Calu3 (cell line): ENCODE results near the gene SLC35G4. TPM values are rescaled to one million over a fixed set of nuclear protein-coding genes. Genes with fewer than 3 reads are reported as not detected.

Experiments used
- BruUV-seq: library from RNA; stranded (reverse); fragments of 400-500 nt; replicated peaks from 2 replicates; lab custom pipeline; 2021; lab: Mats Ljungman, UMichigan
- CTCF ChIA-PET: fragments of 300-600 bp; sonication (Branson Sonifier 250); formaldehyde crosslinking; loops from one replicate; lab custom pipeline; 2022; ENCODE audit warnings: antibody characterized with exemption; lab: Charles Lee
- DNase-seq: peaks from one replicate; pipeline ENCODE4 v3.0.0; 2022
- H3K27ac Mint-ChIP-seq: one replicate; pipeline ENCODE4 v1.8.0; 2022; ENCODE audit warnings: mixed read lengths; ENCODE audit not compliant: unreplicated experiment
- H3K27me3 Mint-ChIP-seq: one replicate; pipeline ENCODE4 v1.8.0; 2022; ENCODE audit warnings: mixed read lengths; ENCODE audit not compliant: unreplicated experiment
- H3K36me3 Mint-ChIP-seq: one replicate; pipeline ENCODE4 v1.8.0; 2022; ENCODE audit warnings: mild to moderate bottlenecking, moderate library complexity, mixed read lengths; ENCODE audit not compliant: insufficient read depth, unreplicated experiment
- H3K4me1 Mint-ChIP-seq: one replicate; pipeline ENCODE4 v1.8.0; 2022; ENCODE audit warnings: mild to moderate bottlenecking, low read depth, mixed read lengths; ENCODE audit not compliant: unreplicated experiment
- H3K4me3 Mint-ChIP-seq: one replicate; pipeline ENCODE4 v1.8.0; 2022; ENCODE audit warnings: mild to moderate bottlenecking, low read depth, moderate library complexity, mixed read lengths; ENCODE audit not compliant: unreplicated experiment
- H3K9me3 Mint-ChIP-seq: one replicate; pipeline ENCODE4 v1.8.0; 2022; ENCODE audit warnings: low read depth, mixed read lengths; ENCODE audit not compliant: unreplicated experiment
- CTCF ChIP-seq: fragments of 200-600 bp; IDR thresholded peaks from one replicate; pipeline ENCODE4 v1.8.0; 2022; ENCODE audit warnings: antibody characterized with exemption; ENCODE audit not compliant: unreplicated experiment
- intact Hi-C: fragments of 100-400 bp; cut with micrococcal nuclease; formaldehyde crosslinking; loops from one replicate; pipeline ENCODE4 v1.10.0; 2022; ENCODE audit not compliant: unreplicated experiment
- total RNA-seq: library from RNA; stranded (reverse); gene quantifications from 2 replicates; pipeline ENCODE4 v1.2.3, GENCODE V29; 2022

SLC35G4 gene
- total RNA-seq, 1 experiment from 2014 or later: not detected

- no TSS peak for BruUV-seq
- Mint-ChIP-seq H3K4me1 (no peaks in the 10 kb centered on the region), H3K27me3 (peaks cover 93% of the 10 kb centered on the region), H3K27ac (no peak overlapping the region), H3K4me3 (no peak overlapping the region), H3K36me3 (no peaks in the 10 kb centered on the region), H3K9me3 (no peaks in the 10 kb centered on the region)
- intact Hi-C loops: loop anchor here (1.0 to 5.0 kb wide), 3 partner anchors 73 to 382 kb away; no protein-coding TSS in a partner anchor
- CTCF ChIA-PET: interaction anchor here (0.7 to 1.7 kb wide), 4 partner anchors 11 to 87 kb away, joined by 3 to 17 read pairs (median 4); no protein-coding TSS in a partner anchor
- DNase-seq: peak; percentile 75
- TF ChIP-seq CTCF: peak; percentile 76
Observed at GRCh38 chr18:11654736-11655605, 45.6 kb downstream of the SLC35G4 start.

GRCh38 chr18:11655606-11655932, 46.2 kb downstream of the SLC35G4 start:
- CTCF ChIA-PET: interaction anchor here (0.7 to 1.7 kb wide), 4 partner anchors 10 to 86 kb away, joined by 3 to 17 read pairs (median 4); no protein-coding TSS in a partner anchor

GRCh38 chr18:11657152-11657551, 47.8 kb downstream of the SLC35G4 start:
- TF ChIP-seq CTCF: no peak
- H3K36me3 Mint-ChIP-seq: no peaks in the 10 kb centered on the region
- intact Hi-C loops: loop anchor here (5.0 kb wide), 2 partner anchors 215 to 380 kb away; no protein-coding TSS in a partner anchor
- BruUV-seq: no TSS peak
- H3K27ac Mint-ChIP-seq: no peak overlapping the region
- H3K4me3 Mint-ChIP-seq: no peak overlapping the region
- DNase-seq: no peak
- no peaks in the 10 kb centered on the region for H3K4me1 Mint-ChIP-seq
- H3K9me3 Mint-ChIP-seq: no peaks in the 10 kb centered on the region
- CTCF ChIA-PET: no interaction called here
- H3K27me3 Mint-ChIP-seq: peaks cover 74% of the 10 kb centered on the region

More at GRCh38 chr18:11655606-11655932, 46.2 kb downstream of the SLC35G4 start:
- Mint-ChIP-seq H3K4me3 (no peak overlapping the region), H3K9me3 (no peaks in the 10 kb centered on the region), H3K27me3 (peaks cover 90% of the 10 kb centered on the region), H3K36me3 (no peaks in the 10 kb centered on the region), H3K27ac (no peak overlapping the region), H3K4me1 (no peaks in the 10 kb centered on the region)
- intact Hi-C loops: loop anchor here (1.0 to 5.0 kb wide), 3 partner anchors 73 to 382 kb away; no protein-coding TSS in a partner anchor
- no peak for DNase-seq
- no TSS peak for BruUV-seq
- no peak for TF ChIP-seq CTCF

- no peak for DNase-seq
- Mint-ChIP-seq H3K36me3 (no peaks in the 10 kb centered on the region), H3K4me1 (no peaks in the 10 kb centered on the region), H3K27me3 (peaks cover 72% of the 10 kb centered on the region), H3K27ac (no peak overlapping the region), H3K4me3 (no peak overlapping the region), H3K9me3 (no peaks in the 10 kb centered on the region)
- BruUV-seq: no TSS peak
- CTCF ChIA-PET: no interaction called here
- no peak for TF ChIP-seq CTCF
- intact Hi-C loops: loop anchor here (5.0 kb wide), 2 partner anchors 215 to 380 kb away; no protein-coding TSS in a partner anchor
Observed at GRCh38 chr18:11657554-11657953, 48.2 kb downstream of the SLC35G4 start.
